Measurements from ENCODE around the gene MYT1.

GRCh38 chr20:64156136-64156885 lies 7.9 kb upstream of the MYT1 start:
- TF ChIP-seq RAD21 (IDR thresholded peaks at IDR 0.05; ENCODE audit: low read depth) (no peak), CREB1 (IDR thresholded peaks at IDR 0.05; ENCODE audit: low read depth) (no peak), TAF1 (IDR thresholded peaks at IDR 0.05; ENCODE audit: low read depth) (no peak), REST (IDR thresholded peaks at IDR 0.05; ENCODE audit: low read depth) (no peak), CEBPB (IDR thresholded peaks at IDR 0.05) (no peak), EGR1 (IDR thresholded peaks at IDR 0.05) (no peak), TCF12 (IDR thresholded peaks at IDR 0.05; ENCODE audit: low read depth) (no peak), MAX (IDR thresholded peaks at IDR 0.05) (no peak)

Measured in Ishikawa (cell line).